ENCODE data around the gene TMEM272. TPM values are rescaled to one million over a fixed set of nuclear protein-coding genes. Genes with fewer than 3 reads are reported as not detected.

The TMEM272 gene
- total and polyA plus RNA-seq, 2 of the 4 experiments (the other 2 are of a cell fraction), result not detected

DNA sequence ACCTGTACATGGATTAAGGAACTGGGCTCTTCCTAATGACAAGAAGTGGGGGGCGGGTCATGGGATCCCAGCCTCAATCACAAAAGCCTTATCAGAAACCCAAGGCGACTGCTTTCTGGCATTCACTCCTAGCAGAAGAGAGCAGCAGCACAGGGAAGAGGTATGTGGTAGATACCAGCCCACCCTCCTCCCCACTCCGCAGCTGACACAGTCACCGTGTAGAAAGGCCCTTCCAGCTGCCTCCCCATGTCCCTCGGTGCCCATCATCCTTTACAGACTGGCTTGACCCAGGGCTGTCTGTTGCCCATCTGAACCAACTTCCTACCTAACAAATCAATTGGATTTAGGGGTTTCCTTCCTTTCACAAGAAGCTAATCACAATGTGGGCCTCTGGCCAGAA is 37.9 kb downstream of the TMEM272 start:
- Histone ChIP-seq H2AK5ac (ENCODE audit: low read depth, low read length) (no peak overlapping the region), H3K27me3 (ENCODE audit: control insufficient read depth, insufficient read depth, low read length) (no peaks in the 10 kb centered on the region; the same call in 1 of the 2 replicates), H3K79me1 (ENCODE audit: low read depth in 1 of 2, low read length in 2 of 2) (peaks cover 0 to 9% of the 10 kb centered on the region in 2 experiments; a peak in 1 of 4 replicates), H3K4me1 (ENCODE audit: control insufficient read depth, insufficient read depth, low read length) (peaks cover 4% of the 10 kb centered on the region), H3K9me1 (ENCODE audit: insufficient read depth, low read length) (peaks cover 4% of the 10 kb centered on the region; the same call in 1 of the 2 replicates), H2BK120ac (ENCODE audit: low read depth, low read length) (no peak overlapping the region), H3K4ac (ENCODE audit: low read depth, low read length) (no peak overlapping the region), H2BK20ac (ENCODE audit: low read depth, low read length) (no peak overlapping the region), H2BK5ac (ENCODE audit: low read depth, low read length, poor library complexity, severe bottlenecking) (no peak overlapping the region), H3K9ac (ENCODE audit: low read depth, low read length) (no peak overlapping the region), H4K20me1 (ENCODE audit: insufficient read depth, low read length) (no peaks in the 10 kb centered on the region), H2BK15ac (ENCODE audit: low read depth, low read length) (no peak overlapping the region), H2AFZ (replicated peaks; ENCODE audit: low read length, poor library complexity) (no peak overlapping the region), H4K8ac (ENCODE audit: low read depth in 2 of 2, low read length in 2 of 2) (no peak overlapping the region), H3K27ac (ENCODE audit: insufficient read depth, low read length) (no peak overlapping the region), H3K9me3 (ENCODE audit: control insufficient read depth, insufficient read depth, low read length) (no peaks in the 10 kb centered on the region), H4K5ac (ENCODE audit: low read depth, low read length) (no peak overlapping the region), H3K18ac (ENCODE audit: low read depth, low read length) (no peak overlapping the region), H3K23ac (ENCODE audit: low read depth, low read length) (no peak overlapping the region), H3K4me2 (ENCODE audit: low read depth, low read length) (no peak overlapping the region), H4K91ac (ENCODE audit: insufficient read depth, low read depth, low read length) (no peak overlapping the region), H3K14ac (replicated peaks; ENCODE audit: low read depth, low read length) (no peak overlapping the region), H2AK9ac (replicated peaks; ENCODE audit: low read depth, low read length, poor library complexity) (no peak overlapping the region), H3K56ac (ENCODE audit: extremely low read depth, insufficient read depth, low read length) (no peak overlapping the region), H3K36me3 (ENCODE audit: control insufficient read depth, insufficient read depth, low read length) (no peaks in the 10 kb centered on the region), H3K4me3 (ENCODE audit: insufficient read depth, low read depth, low read length) (no peak overlapping the region)
- BruUV-seq (replicated peaks), result no TSS peak
- TF ChIP-seq RAD21 (IDR thresholded peaks at IDR 0.05; ENCODE audit: low read length), result no peak
- no peak for TF ChIP-seq MAZ (IDR thresholded peaks at IDR 0.05; ENCODE audit: borderline replicate concordance, low read depth, low read length)
- TF ChIP-seq RFX5 (IDR thresholded peaks at IDR 0.05; ENCODE audit: low read depth, low read length), result no peak
- in situ Hi-C loops (cut with MboI; ENCODE audit: low sequenced_read_pairs) (no loop called here), intact Hi-C loops (cut with micrococcal nuclease) (loop anchor here (10.0 kb wide), 1 partner anchor 582 kb away; the partner anchor contains the start of gene FAM124A), dilution Hi-C loops (cut with HindIII; ENCODE audit: low sequenced_read_pairs, unreplicated experiment) (no loop called here)
- CTCF ChIA-PET, result no interaction called here
- no peak for DNase-seq
- POLR2A ChIA-PET (ENCODE audit: unreplicated experiment), result no interaction called here
- no peak for ATAC-seq (ENCODE audit: low read depth)
- 20% methylated on average over 3 of the region's 5 CpGs; no CpG with 5 or more reads in 1 of the 2 experiments for WGBS, 2 experiments (ENCODE audit: extremely low coverage in 2 of 2, insufficient read length in 1 of 2)
